CD4-positive, alpha-beta T cell (primary cell): ENCODE data around the gene SLFN11. TPM values are rescaled to one million over a fixed set of nuclear protein-coding genes. Genes with fewer than 3 reads are reported as not detected.
"Not testable (repeated sequence)": the region's sequence is repeated elsewhere in the genome, so short reads cannot be mapped to it uniquely, and the experiment has no call there.

Experiments used
- ATAC-seq: fragments of 200-7000 bp; cut with Tn5 transposase; one replicate; pipeline ENCODE4 v1.10.0; 2022; ENCODE audit warnings: mild to moderate bottlenecking; ENCODE audit not compliant: poor library complexity
- CTCF ChIA-PET: fragments of 350-600 bp; sonication (Branson Sonifier 250); formaldehyde crosslinking; loops from one replicate; lab custom pipeline; 2021; ENCODE audit warnings: antibody characterized with exemption, inconsistent platforms; lab: Charles Lee
- POLR2A ChIA-PET: fragments of 350-600 bp; sonication (Branson Sonifier 250); formaldehyde crosslinking; loops from one replicate; lab custom pipeline; 2021; ENCODE audit warnings: antibody characterized with exemption, inconsistent platforms; lab: Charles Lee
- DNase-seq, 14 experiments: peaks; one replicate each; pipeline ENCODE4 v3.0.0-alpha.2; 2013 to 2020; ENCODE audit warnings: mixed read lengths in 2 of 14
- H3K27ac ChIP-seq, 2 donors: one replicate each; pipeline versions ENCODE4 v1.5.1 to v1.7.0; 2013; ENCODE audit warnings: low read length in 2 of 2, low read depth in 1 of 2, mild to moderate bottlenecking in 1 of 2
- H3K27me3 ChIP-seq, 2 experiments: 1 replicate in 1 of 2; 2 replicates in 1 of 2; pipeline versions ENCODE4 v1.6.1 to v1.7.0; 2013; ENCODE audit warnings: low read length in 2 of 2, control low read depth in 1 of 2, mild to moderate bottlenecking in 1 of 2, moderate library complexity in 1 of 2; ENCODE audit not compliant: insufficient read depth in 2 of 2, control insufficient read depth in 1 of 2
- H3K36me3 ChIP-seq: one replicate; pipeline ENCODE4 v1.6.1; 2013; ENCODE audit warnings: low read length, control low read depth; ENCODE audit not compliant: insufficient read depth
- H3K4me1 ChIP-seq: one replicate; pipeline ENCODE4 v1.6.1; 2013; ENCODE audit warnings: low read length, control low read depth; ENCODE audit not compliant: insufficient read depth
- H3K4me3 ChIP-seq: one replicate; pipeline ENCODE4 v1.5.1; 2013; ENCODE audit warnings: mild to moderate bottlenecking, low read length, moderate library complexity
- H3K9me3 ChIP-seq, 2 experiments: 1 replicate in 1 of 2; 2 replicates in 1 of 2; pipeline versions ENCODE4 v1.6.1 to v1.7.0; 2013; ENCODE audit warnings: low read length in 2 of 2, mild to moderate bottlenecking in 2 of 2, control low read depth in 1 of 2, moderate library complexity in 1 of 2; ENCODE audit not compliant: control insufficient read depth in 1 of 2, insufficient read depth in 1 of 2
- H3K27ac Mint-ChIP-seq: one replicate; pipeline ENCODE4 v1.8.0; 2020; ENCODE audit warnings: mixed read lengths
- H3K27me3 Mint-ChIP-seq: one replicate; pipeline ENCODE4 v1.8.0; 2021; ENCODE audit warnings: mixed read lengths
- H3K36me3 Mint-ChIP-seq: one replicate; pipeline ENCODE4 v1.8.0; 2021; ENCODE audit warnings: low read depth, mixed read lengths
- H3K4me1 Mint-ChIP-seq: one replicate; pipeline ENCODE4 v1.8.0; 2021; ENCODE audit warnings: low read depth, mixed read lengths
- H3K4me3 Mint-ChIP-seq: one replicate; pipeline ENCODE4 v1.8.0; 2020; ENCODE audit warnings: mild to moderate bottlenecking, mixed read lengths
- H3K9me3 Mint-ChIP-seq: one replicate; pipeline ENCODE4 v1.8.0; 2020; ENCODE audit warnings: mixed read lengths
- intact Hi-C, 2 experiments: fragments of 100-400 bp; cut with DNase I in 1 of 2; cut with micrococcal nuclease in 1 of 2; formaldehyde crosslinking; loops; one replicate each; pipeline versions ENCODE4 v1.15.1 to v1.9.0; 2023 to 2025; cut with DNase I, micrococcal nuclease
- total RNA-seq, 174 experiments: library from RNA in 2 of 174; stranded (reverse) in 2 of 174; gene quantifications; one replicate each; pipeline ENCODE4 v1.2.3 and lab custom pipeline; 2021 to 2026
- TF ChIP-seq, protein P1 (sequence below): fragments of 200-600 bp; IDR thresholded peaks from one replicate; pipeline ENCODE4 v1.8.0; 2022; ENCODE audit warnings: antibody characterized with exemption, mild to moderate bottlenecking

The SLFN11 gene
- total RNA-seq, 2 experiments from 2014 or later: 16.5 to 18.5 TPM

DNA sequence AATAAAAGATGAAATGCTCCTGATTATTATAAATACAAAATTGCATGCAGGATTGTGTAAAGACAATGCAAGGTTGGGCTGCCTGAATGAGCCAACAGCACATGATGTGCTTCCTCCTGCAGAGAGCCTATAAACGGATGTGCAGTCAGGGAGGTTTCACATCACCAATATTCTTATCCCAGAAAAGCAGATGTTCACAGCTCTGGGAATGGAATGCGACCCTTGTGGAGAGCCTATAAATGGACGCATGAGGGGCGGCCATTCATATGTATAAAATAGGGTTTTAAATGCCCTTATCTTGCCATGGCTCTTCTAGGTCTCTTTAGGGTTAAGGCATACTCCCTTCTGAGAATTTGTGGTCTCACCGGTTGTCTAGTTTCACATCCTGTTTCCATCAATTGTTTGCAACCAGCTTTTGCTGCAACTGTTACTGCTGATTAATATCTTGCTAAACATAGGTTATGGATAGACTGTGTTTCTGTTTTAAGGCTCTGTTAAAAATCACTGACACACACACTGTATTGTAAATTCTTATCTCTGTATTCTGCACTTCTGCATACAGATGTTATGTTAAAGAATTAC lies 31.9 kb downstream of the SLFN11 start:
- ChIA-PET CTCF (no interaction called here), POLR2A (interaction anchor here (1.8 kb wide), 1 partner anchor 28 kb away, joined by 5 read pairs; no protein-coding TSS in a partner anchor)
- Mint-ChIP-seq H3K4me3 (peak overlapping the region; percentile 52), H3K27me3 (no peaks in the 10 kb centered on the region), H3K9me3 (peaks cover 6% of the 10 kb centered on the region), H3K4me1 (peaks cover 43% of the 10 kb centered on the region), H3K36me3 (peaks cover 6% of the 10 kb centered on the region), H3K27ac (no peak overlapping the region)
- H3K4me3 ChIP-seq: no peak overlapping the region
- peaks cover 0 to 15% of the 10 kb centered on the region in 2 experiments for H3K9me3 ChIP-seq
- TF ChIP-seq, protein P1, sequence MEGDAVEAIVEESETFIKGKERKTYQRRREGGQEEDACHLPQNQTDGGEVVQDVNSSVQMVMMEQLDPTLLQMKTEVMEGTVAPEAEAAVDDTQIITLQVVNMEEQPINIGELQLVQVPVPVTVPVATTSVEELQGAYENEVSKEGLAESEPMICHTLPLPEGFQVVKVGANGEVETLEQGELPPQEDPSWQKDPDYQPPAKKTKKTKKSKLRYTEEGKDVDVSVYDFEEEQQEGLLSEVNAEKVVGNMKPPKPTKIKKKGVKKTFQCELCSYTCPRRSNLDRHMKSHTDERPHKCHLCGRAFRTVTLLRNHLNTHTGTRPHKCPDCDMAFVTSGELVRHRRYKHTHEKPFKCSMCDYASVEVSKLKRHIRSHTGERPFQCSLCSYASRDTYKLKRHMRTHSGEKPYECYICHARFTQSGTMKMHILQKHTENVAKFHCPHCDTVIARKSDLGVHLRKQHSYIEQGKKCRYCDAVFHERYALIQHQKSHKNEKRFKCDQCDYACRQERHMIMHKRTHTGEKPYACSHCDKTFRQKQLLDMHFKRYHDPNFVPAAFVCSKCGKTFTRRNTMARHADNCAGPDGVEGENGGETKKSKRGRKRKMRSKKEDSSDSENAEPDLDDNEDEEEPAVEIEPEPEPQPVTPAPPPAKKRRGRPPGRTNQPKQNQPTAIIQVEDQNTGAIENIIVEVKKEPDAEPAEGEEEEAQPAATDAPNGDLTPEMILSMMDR: no peak
- no peak overlapping the region for H3K27ac ChIP-seq
- peak in 4 of 14 experiments; percentile 13 to 72 (median 51) for DNase-seq
- intact Hi-C loops: no loop called here
- no peaks in the 10 kb centered on the region for H3K27me3 ChIP-seq
- H3K36me3 ChIP-seq: no peaks in the 10 kb centered on the region
- ATAC-seq: no peak
- peaks cover 20% of the 10 kb centered on the region for H3K4me1 ChIP-seq

DNA sequence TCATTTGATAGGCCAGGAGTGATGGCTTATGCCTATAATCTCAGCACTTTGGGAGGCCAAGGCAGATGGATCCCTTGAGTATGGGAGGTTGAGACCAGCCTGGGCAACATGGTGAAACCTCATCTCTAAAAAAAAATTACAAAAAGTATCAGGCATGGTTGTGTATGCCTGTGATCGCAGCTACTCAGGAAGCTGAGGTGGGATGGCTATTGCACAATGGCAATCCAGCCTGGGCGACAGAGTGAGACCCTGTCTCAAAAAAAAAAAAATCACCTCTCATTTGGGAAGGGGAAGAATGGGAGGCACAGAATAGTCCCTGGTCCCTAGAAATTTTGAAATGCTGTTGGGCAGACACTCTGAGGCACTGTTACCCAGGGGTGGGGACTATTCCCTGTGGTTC lies 35.2 kb downstream of the SLFN11 start:
- ATAC-seq (no peak), DNase-seq (no peak)
- no peaks in the 10 kb centered on the region for H3K36me3 ChIP-seq
- H3K4me3 Mint-ChIP-seq: no peak overlapping the region
- no peaks in the 10 kb centered on the region for H3K27me3 ChIP-seq
- TF ChIP-seq, protein P1: no peak
- H3K4me3 ChIP-seq: no peak overlapping the region
- no peak overlapping the region for H3K27ac ChIP-seq
- peaks cover 6% of the 10 kb centered on the region for H3K9me3 Mint-ChIP-seq
- ChIA-PET POLR2A (no interaction called here), CTCF (no interaction called here)
- H3K27ac Mint-ChIP-seq: no peak overlapping the region
- intact Hi-C loops: no loop called here
- peaks cover 7% of the 10 kb centered on the region for H3K4me1 ChIP-seq
- no peaks in the 10 kb centered on the region for H3K27me3 Mint-ChIP-seq
- H3K36me3 Mint-ChIP-seq: peaks cover 5% of the 10 kb centered on the region
- H3K9me3 ChIP-seq: peaks cover 0 to 15% of the 10 kb centered on the region in 2 experiments
- H3K4me1 Mint-ChIP-seq: peaks cover 17% of the 10 kb centered on the region

- Histone ChIP-seq H3K36me3 (no peaks in the 10 kb centered on the region), H3K4me1 (peaks cover 7% of the 10 kb centered on the region), H3K27ac (no peak overlapping the region), H3K9me3 (peaks cover 0 to 15% of the 10 kb centered on the region in 2 experiments), H3K4me3 (no peak overlapping the region), H3K27me3 (no peaks in the 10 kb centered on the region)
- ChIA-PET POLR2A (interaction anchor here (0.9 kb wide), 1 partner anchor 35 kb away, joined by 3 read pairs; no protein-coding TSS in a partner anchor), CTCF (interaction anchor here (1.1 kb wide), 1 partner anchor 25 kb away, joined by 3 read pairs; no protein-coding TSS in a partner anchor)
- Mint-ChIP-seq H3K27me3 (no peaks in the 10 kb centered on the region), H3K4me1 (peaks cover 11% of the 10 kb centered on the region), H3K27ac (no peak overlapping the region), H3K9me3 (peaks cover 3% of the 10 kb centered on the region), H3K4me3 (no peak overlapping the region), H3K36me3 (no peaks in the 10 kb centered on the region)
- no peak for DNase-seq
- TF ChIP-seq, protein P1: no peak
- intact Hi-C loops: no loop called here
- no peak for ATAC-seq
These were observed 36.1 kb downstream of the SLFN11 start for GRCh38 chr17:35337364-35337763.

- DNase-seq, H3K4me1 ChIP-seq, H3K27me3 ChIP-seq, H3K27me3 Mint-ChIP-seq, H3K9me3 Mint-ChIP-seq, H3K4me1 Mint-ChIP-seq, H3K4me3 Mint-ChIP-seq, CTCF ChIA-PET, H3K36me3 ChIP-seq, H3K4me3 ChIP-seq, ATAC-seq, H3K27ac ChIP-seq, H3K27ac Mint-ChIP-seq, intact Hi-C loops, H3K9me3 ChIP-seq: not testable (repeated sequence)
- peaks cover 12% of the 10 kb centered on the region for H3K36me3 Mint-ChIP-seq
- POLR2A ChIA-PET: interaction anchor here (1.5 kb wide), 1 partner anchor 40 kb away, joined by 5 read pairs; the partner anchor contains the start of gene SLFN11
These were observed 39.8 kb downstream of the SLFN11 start for GRCh38 chr17:35333578-35333977.
